IMR-90 (cell line): ENCODE measurements around the gene EXT2.

Experiments used
- CTCF ChIP-seq: conservative IDR thresholded peaks from 2 replicates; pipeline ENCODE4 v1.5.1; 2012; ENCODE audit warnings: mild to moderate bottlenecking, low read depth, low read length, improper control_type of control experiment
- SMC3 ChIP-seq: fragments of 150-350 bp; IDR thresholded peaks from 2 replicates; pipeline ENCODE4 v1.6.1; 2016; ENCODE audit warnings: low read depth, mild to moderate bottlenecking, antibody characterized with exemption, low read length, moderate library complexity

- no peak for TF ChIP-seq CTCF
- TF ChIP-seq SMC3 = no peak
Observed at GRCh38 chr11:44266056-44266780, 170.7 kb downstream of the EXT2 start.
